GM12878 (cell line): Measurements from ENCODE around the gene CAMK2A. TPM values are rescaled to one million over a fixed set of nuclear protein-coding genes. Genes with fewer than 3 reads are reported as not detected.

ENCODE experiments used
- BHLHE40 ChIP-seq, 2 experiments: fragments of 450-650 bp in 1 of 2; IDR thresholded peaks; 2 replicates each; pipeline ENCODE4 v1.6.1; 2011 to 2017; ENCODE audit warnings: low read depth in 2 of 2, borderline replicate concordance in 1 of 2, improper control_type of control experiment in 1 of 2, low read length in 1 of 2, mild to moderate bottlenecking in 1 of 2
- CREB1 ChIP-seq: IDR thresholded peaks from 2 replicates; pipeline ENCODE4 v1.6.1; 2012; ENCODE audit warnings: low read depth, mild to moderate bottlenecking, inconsistent platforms
- MEF2A ChIP-seq: IDR thresholded peaks from 2 replicates; pipeline ENCODE4 v1.6.1; 2011; ENCODE audit warnings: low read depth, mild to moderate bottlenecking, low read length, moderate library complexity; ENCODE audit not compliant: insufficient read depth
- POU2F2 ChIP-seq: IDR thresholded peaks from 3 replicates; pipeline ENCODE4 v1.6.1; 2011; ENCODE audit warnings: low read depth, mild to moderate bottlenecking, low read length, borderline replicate concordance
- SREBF1 ChIP-seq: IDR thresholded peaks from 2 replicates; pipeline ENCODE4 v1.6.1; 2012; ENCODE audit warnings: mild to moderate bottlenecking, low read length
- polyA plus RNA-seq, 11 experiments: library from polyadenylated mRNA; depleted of rRNA in 4 of 11; unstranded in 6 of 11; stranded (reverse) in 5 of 11; fragments of >200 nt; fragmentation: Nextera tagmentation in 4 of 11; fragmentation: Illumina TruSeq in 1 of 11; extraction: Ambion mirVana in 4 of 11; extraction: Trizol in 1 of 11; gene quantifications; 1 replicate in 1 of 11; 2 replicates in 10 of 11; pipeline versions ENCODE4 v1.2.1 to v1.2.3, GENCODE V29; 2011 to 2016; ENCODE audit warnings: inconsistent platforms in 2 of 11, missing spikeins in 2 of 11, low read depth in 1 of 11
- total RNA-seq, 4 experiments: library from RNA; depleted of rRNA in 3 of 4; stranded (reverse); fragments of >200 nt in 3 of 4; fragmentation: Illumina TruSeq in 1 of 4; extraction: Trizol in 1 of 4; gene quantifications; 2 replicates each; pipeline versions ENCODE4 v1.2.1 to v1.2.3, GENCODE V29; 2013 to 2021
- TF ChIP-seq, protein P1 (sequence below): fragments of 450-650 bp; IDR thresholded peaks from 2 replicates; pipeline ENCODE4 v1.6.1; 2017; ENCODE audit warnings: mild to moderate bottlenecking, moderate library complexity
- TF ChIP-seq, protein P2 (sequence below): IDR thresholded peaks from 2 replicates; pipeline ENCODE4 v1.6.1; 2011; ENCODE audit warnings: mild to moderate bottlenecking, low read depth, low read length, moderate library complexity; ENCODE audit not compliant: insufficient replicate concordance
- TF ChIP-seq, protein P3 (sequence below): fragments of 450-650 bp; IDR thresholded peaks from 2 replicates; pipeline ENCODE4 v1.6.1; 2017; ENCODE audit warnings: mild to moderate bottlenecking

CAMK2A gene
- total and polyA plus RNA-seq, 10 of the 15 experiments (the other 5 are each of a cell fraction or from before 2014, with no cell fraction given), result 0.11 TPM; not detected in 9

- TF ChIP-seq, protein P1, sequence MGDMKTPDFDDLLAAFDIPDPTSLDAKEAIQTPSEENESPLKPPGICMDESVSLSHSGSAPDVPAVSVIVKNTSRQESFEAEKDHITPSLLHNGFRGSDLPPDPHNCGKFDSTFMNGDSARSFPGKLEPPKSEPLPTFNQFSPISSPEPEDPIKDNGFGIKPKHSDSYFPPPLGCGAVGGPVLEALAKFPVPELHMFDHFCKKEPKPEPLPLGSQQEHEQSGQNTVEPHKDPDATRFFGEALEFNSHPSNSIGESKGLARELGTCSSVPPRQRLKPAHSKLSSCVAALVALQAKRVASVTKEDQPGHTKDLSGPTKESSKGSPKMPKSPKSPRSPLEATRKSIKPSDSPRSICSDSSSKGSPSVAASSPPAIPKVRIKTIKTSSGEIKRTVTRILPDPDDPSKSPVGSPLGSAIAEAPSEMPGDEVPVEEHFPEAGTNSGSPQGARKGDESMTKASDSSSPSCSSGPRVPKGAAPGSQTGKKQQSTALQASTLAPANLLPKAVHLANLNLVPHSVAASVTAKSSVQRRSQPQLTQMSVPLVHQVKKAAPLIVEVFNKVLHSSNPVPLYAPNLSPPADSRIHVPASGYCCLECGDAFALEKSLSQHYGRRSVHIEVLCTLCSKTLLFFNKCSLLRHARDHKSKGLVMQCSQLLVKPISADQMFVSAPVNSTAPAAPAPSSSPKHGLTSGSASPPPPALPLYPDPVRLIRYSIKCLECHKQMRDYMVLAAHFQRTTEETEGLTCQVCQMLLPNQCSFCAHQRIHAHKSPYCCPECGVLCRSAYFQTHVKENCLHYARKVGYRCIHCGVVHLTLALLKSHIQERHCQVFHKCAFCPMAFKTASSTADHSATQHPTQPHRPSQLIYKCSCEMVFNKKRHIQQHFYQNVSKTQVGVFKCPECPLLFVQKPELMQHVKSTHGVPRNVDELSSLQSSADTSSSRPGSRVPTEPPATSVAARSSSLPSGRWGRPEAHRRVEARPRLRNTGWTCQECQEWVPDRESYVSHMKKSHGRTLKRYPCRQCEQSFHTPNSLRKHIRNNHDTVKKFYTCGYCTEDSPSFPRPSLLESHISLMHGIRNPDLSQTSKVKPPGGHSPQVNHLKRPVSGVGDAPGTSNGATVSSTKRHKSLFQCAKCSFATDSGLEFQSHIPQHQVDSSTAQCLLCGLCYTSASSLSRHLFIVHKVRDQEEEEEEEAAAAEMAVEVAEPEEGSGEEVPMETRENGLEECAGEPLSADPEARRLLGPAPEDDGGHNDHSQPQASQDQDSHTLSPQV, result no peak
- no peak for TF ChIP-seq MEF2A
- no peak for TF ChIP-seq SREBF1
- TF ChIP-seq, protein P2, sequence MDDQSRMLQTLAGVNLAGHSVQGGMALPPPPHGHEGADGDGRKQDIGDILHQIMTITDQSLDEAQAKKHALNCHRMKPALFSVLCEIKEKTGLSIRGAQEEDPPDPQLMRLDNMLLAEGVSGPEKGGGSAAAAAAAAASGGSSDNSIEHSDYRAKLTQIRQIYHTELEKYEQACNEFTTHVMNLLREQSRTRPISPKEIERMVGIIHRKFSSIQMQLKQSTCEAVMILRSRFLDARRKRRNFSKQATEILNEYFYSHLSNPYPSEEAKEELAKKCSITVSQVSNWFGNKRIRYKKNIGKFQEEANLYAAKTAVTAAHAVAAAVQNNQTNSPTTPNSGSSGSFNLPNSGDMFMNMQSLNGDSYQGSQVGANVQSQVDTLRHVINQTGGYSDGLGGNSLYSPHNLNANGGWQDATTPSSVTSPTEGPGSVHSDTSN, result no peak
- TF ChIP-seq, protein P3, sequence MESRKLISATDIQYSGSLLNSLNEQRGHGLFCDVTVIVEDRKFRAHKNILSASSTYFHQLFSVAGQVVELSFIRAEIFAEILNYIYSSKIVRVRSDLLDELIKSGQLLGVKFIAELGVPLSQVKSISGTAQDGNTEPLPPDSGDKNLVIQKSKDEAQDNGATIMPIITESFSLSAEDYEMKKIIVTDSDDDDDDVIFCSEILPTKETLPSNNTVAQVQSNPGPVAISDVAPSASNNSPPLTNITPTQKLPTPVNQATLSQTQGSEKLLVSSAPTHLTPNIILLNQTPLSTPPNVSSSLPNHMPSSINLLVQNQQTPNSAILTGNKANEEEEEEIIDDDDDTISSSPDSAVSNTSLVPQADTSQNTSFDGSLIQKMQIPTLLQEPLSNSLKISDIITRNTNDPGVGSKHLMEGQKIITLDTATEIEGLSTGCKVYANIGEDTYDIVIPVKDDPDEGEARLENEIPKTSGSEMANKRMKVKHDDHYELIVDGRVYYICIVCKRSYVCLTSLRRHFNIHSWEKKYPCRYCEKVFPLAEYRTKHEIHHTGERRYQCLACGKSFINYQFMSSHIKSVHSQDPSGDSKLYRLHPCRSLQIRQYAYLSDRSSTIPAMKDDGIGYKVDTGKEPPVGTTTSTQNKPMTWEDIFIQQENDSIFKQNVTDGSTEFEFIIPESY, result no peak
- TF ChIP-seq BHLHE40 (IDR thresholded peaks at IDR 0.05; ENCODE audit: borderline replicate concordance in 1 of 2, low read depth in 2 of 2, low read length in 1 of 2), result no peak
- TF ChIP-seq POU2F2, result no peak
- no peak for TF ChIP-seq CREB1
Measured at GRCh38 chr5:150265870-150266383, 23.6 kb downstream of the CAMK2A start (continued).
